ENCODE data around the gene PUDP.
"Not testable (repeated sequence)": the region's sequence is repeated elsewhere in the genome, so short reads cannot be mapped to it uniquely, and the experiment has no call there.

The PUDP gene

DNA sequence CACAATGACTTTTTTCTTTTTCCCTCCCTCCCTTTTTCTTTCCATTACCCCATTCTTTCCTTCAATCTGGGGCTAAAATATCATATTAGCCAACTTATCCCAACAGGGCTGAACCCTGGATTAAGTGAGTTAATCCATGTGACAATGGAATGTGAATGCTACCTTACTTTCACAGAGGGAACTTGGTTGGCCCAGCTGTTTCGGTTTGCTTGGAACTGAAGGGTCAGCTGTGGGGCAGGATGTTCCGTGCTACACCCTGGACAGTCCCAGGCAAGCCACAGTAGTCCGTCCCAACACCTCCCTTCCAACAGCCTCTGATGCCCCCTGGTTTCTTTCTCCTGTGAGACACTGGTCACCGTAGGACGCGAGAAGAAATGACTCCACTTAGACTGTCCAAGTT, 95.4 kb downstream of the PUDP start:
- Mint-ChIP-seq H3K27me3 (ENCODE audit: low read depth) (no peaks in the 10 kb centered on the region), H3K36me3 (ENCODE audit: low read depth) (peaks cover 68% of the 10 kb centered on the region), H3K9me3 (no peaks in the 10 kb centered on the region), H3K4me3 (no peak overlapping the region), H3K4me1 (peaks cover 6% of the 10 kb centered on the region), H3K27ac (no peak overlapping the region)
- TF ChIP-seq, protein P1, sequence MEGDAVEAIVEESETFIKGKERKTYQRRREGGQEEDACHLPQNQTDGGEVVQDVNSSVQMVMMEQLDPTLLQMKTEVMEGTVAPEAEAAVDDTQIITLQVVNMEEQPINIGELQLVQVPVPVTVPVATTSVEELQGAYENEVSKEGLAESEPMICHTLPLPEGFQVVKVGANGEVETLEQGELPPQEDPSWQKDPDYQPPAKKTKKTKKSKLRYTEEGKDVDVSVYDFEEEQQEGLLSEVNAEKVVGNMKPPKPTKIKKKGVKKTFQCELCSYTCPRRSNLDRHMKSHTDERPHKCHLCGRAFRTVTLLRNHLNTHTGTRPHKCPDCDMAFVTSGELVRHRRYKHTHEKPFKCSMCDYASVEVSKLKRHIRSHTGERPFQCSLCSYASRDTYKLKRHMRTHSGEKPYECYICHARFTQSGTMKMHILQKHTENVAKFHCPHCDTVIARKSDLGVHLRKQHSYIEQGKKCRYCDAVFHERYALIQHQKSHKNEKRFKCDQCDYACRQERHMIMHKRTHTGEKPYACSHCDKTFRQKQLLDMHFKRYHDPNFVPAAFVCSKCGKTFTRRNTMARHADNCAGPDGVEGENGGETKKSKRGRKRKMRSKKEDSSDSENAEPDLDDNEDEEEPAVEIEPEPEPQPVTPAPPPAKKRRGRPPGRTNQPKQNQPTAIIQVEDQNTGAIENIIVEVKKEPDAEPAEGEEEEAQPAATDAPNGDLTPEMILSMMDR (IDR thresholded peaks at IDR 0.05; ENCODE audit: unreplicated experiment in 3 of 3), result no peak

GRCh38 chrX:7050271-7050670, 97.7 kb downstream of the PUDP start:
- Mint-ChIP-seq H3K27ac (no peak overlapping the region), H3K27me3 (ENCODE audit: low read depth) (no peaks in the 10 kb centered on the region), H3K36me3 (ENCODE audit: low read depth) (peaks cover 64% of the 10 kb centered on the region), H3K4me3 (no peak overlapping the region), H3K4me1 (no peaks in the 10 kb centered on the region), H3K9me3 (no peaks in the 10 kb centered on the region)
- TF ChIP-seq, protein P1 (IDR thresholded peaks at IDR 0.05; ENCODE audit: unreplicated experiment in 3 of 3), result no peak

GRCh38 chrX:7047951-7048350, 100.0 kb downstream of the PUDP start:
- TF ChIP-seq, protein P1 (IDR thresholded peaks at IDR 0.05; ENCODE audit: unreplicated experiment in 3 of 3), result no peak
- H3K4me3 Mint-ChIP-seq, result no peak overlapping the region
- peaks cover 2% of the 10 kb centered on the region for H3K9me3 Mint-ChIP-seq
- peaks cover 6% of the 10 kb centered on the region for H3K4me1 Mint-ChIP-seq
- no peaks in the 10 kb centered on the region for H3K27me3 Mint-ChIP-seq (ENCODE audit: low read depth)
- no peak overlapping the region for H3K27ac Mint-ChIP-seq
- peaks cover 60% of the 10 kb centered on the region for H3K36me3 Mint-ChIP-seq (ENCODE audit: low read depth)

DNA sequence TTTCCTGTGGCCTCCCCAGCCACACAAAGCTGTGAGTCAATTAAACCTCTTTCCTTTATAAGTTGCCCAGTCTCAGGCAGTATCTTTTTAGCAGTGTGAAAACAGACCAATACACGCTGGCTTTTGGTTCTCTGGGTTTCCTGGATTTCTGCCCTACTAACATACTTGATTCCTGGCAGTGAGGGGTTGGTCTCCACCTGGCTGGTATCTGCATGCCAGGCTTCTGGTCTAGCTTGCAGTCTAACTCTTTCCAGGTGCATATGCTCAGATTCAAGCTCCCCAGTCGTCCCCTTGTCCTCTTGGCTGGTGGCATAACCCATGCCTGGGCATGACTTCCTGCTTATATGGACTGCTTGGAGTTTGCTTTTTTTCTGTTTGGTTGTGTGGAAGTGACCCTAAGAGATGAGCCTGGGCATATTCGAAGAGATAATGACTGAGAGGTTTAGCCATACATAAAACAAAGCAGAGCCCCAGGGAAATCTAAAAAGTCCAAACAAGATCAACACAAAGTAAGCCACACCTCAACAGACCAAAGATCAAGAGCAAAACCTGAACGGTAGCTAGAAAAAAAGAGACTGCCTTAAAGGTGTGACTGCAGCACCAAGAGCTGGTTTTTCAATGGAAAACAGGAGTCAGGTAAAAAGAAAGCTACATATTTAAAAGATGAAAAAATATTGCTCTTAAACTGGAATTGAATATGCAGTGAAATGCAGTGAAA, 102.6 kb downstream of the PUDP start:
- H3K4me1 Mint-ChIP-seq, result peaks cover 6% of the 10 kb centered on the region
- H3K4me3 Mint-ChIP-seq, result no peak overlapping the region
- H3K27ac Mint-ChIP-seq, result no peak overlapping the region
- H3K27me3 Mint-ChIP-seq (ENCODE audit: low read depth), result no peaks in the 10 kb centered on the region
- TF ChIP-seq, protein P1 (IDR thresholded peaks at IDR 0.05; ENCODE audit: unreplicated experiment in 3 of 3), result no peak
- peaks cover 48% of the 10 kb centered on the region for H3K36me3 Mint-ChIP-seq (ENCODE audit: low read depth)
- H3K9me3 Mint-ChIP-seq, result peaks cover 2% of the 10 kb centered on the region

DNA sequence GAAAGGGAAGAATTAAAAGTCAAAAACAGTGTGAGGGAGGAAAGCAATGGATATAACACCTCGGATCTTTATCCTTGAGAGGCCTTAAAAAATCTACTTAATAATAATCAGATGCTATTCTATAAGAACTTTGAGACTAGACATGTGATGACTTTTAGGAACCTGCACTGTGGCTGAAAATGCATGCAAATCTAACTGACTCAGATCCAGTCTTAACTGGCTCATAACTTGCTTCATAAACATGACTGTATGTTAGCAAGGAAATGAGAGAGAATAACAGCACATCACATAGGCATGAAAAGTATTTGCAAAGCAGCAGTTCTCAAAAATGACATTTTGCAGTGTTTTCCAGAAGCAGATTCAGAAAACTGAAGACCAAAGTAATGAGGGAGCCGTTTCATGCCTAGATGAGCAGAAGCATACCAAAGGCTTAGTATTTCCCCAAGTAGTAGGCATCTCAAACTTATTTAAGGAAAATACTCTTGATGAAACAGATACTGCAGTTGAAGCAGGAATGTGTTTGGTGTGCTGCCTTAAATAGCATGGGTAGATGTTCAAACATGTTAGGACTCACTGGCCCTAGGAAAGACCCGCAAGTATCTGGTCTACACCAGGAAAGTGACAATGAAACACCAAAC, 104.0 kb downstream of the PUDP start:
- H3K36me3 Mint-ChIP-seq (ENCODE audit: low read depth), result peaks cover 33% of the 10 kb centered on the region
- H3K4me1 Mint-ChIP-seq; H3K27ac Mint-ChIP-seq; H3K4me3 Mint-ChIP-seq; H3K27me3 Mint-ChIP-seq (ENCODE audit: low read depth); H3K9me3 Mint-ChIP-seq: not testable (repeated sequence)

GRCh38 chrX:7028246-7028645, 119.7 kb downstream of the PUDP start:
- H3K36me3 Mint-ChIP-seq (ENCODE audit: low read depth), result no peaks in the 10 kb centered on the region
- TF ChIP-seq, protein P1 (IDR thresholded peaks at IDR 0.05; ENCODE audit: unreplicated experiment in 3 of 3), result no peak
- no peaks in the 10 kb centered on the region for H3K4me1 Mint-ChIP-seq
- H3K4me3 Mint-ChIP-seq, result no peak overlapping the region
- H3K27me3 Mint-ChIP-seq (ENCODE audit: low read depth), result no peaks in the 10 kb centered on the region
- H3K9me3 Mint-ChIP-seq, result no peaks in the 10 kb centered on the region
- H3K27ac Mint-ChIP-seq, result no peak overlapping the region

Data from nephron (organoid).